GM12875 (cell line): ENCODE measurements around the gene MB21D2.

Experiments
- H3K4me3 ChIP-seq: one replicate; pipeline ENCODE4 v1.5.1; 2011; ENCODE audit warnings: low read depth, low read length, control low read depth
- CTCF ChIP-seq: IDR thresholded peaks from 2 replicates; pipeline ENCODE4 v1.5.1; 2011; ENCODE audit warnings: low read depth, mild to moderate bottlenecking, control low read depth, inconsistent platforms, low read length, moderate library complexity, borderline replicate concordance; ENCODE audit not compliant: insufficient read depth

The MB21D2 gene

GRCh38 chr3:192904632-192905289 is 12.9 kb downstream of the MB21D2 start:
- no peak overlapping the region for H3K4me3 ChIP-seq
- TF ChIP-seq CTCF: no peak

DNA sequence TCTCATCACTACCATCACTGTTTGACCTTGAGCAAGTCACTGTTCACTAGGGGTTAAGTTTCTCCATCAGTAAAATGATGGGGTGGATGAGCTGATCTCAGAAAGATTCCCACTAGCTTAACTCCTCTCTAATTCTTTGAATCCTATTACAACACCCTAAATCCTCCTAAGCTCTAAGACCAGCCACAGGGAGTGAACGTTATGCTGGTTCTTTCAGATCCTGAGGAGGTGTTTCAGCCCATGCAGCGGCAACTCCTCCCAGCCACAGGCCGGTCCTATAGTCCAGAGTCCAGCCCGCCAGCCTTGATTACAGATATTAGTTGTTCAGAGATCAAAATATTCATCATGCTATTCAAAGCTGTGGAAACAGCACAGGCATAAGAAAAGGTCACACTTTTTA is 15.1 kb downstream of the MB21D2 start:
- no peak for TF ChIP-seq CTCF

GRCh38 chr3:192901435-192901834 is 16.2 kb downstream of the MB21D2 start:
- H3K4me3 ChIP-seq: no peak overlapping the region
- TF ChIP-seq CTCF: no peak

More for the DNA sequence above, 15.1 kb downstream of the MB21D2 start:
- H3K4me3 ChIP-seq: no peak overlapping the region

GRCh38 chr3:192899540-192899982 is 18.1 kb downstream of the MB21D2 start:
- H3K4me3 ChIP-seq: no peak overlapping the region
- TF ChIP-seq CTCF: no peak

DNA sequence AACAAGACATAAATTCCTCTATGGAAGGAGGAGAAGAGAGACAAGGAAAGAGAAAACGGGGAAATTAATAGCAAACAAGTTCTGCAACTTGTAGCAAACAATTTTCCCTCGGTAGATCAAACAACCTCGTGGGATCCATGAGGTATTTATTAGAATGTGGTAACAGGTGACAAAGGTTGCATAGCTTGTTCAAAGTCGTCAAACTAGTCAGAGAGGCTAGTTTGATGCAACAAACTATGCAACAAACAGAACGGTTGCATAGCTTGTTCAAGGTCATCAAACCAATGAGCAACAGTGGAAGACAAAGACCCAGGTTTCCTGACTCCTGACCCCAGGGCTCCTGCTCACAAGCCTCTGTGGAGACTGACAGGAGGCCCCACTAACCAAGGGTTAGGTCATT is 20.7 kb downstream of the MB21D2 start:
- no peak overlapping the region for H3K4me3 ChIP-seq
- no peak for TF ChIP-seq CTCF

- TF ChIP-seq CTCF: no peak
Measured at GRCh38 chr3:192896208-192896607, 21.4 kb downstream of the MB21D2 start.

GRCh38 chr3:192894676-192895075 is 23.0 kb downstream of the MB21D2 start:
- no peak for TF ChIP-seq CTCF
- H3K4me3 ChIP-seq: no peak overlapping the region

More at GRCh38 chr3:192896208-192896607, 21.4 kb downstream of the MB21D2 start:
- H3K4me3 ChIP-seq: no peak overlapping the region
